NT2/D1 (cell line): Measurements from ENCODE around the gene MCTP1.

Source experiments
- SUZ12 ChIP-seq: IDR thresholded peaks from 2 replicates; pipeline ENCODE4 v1.6.1; 2011; ENCODE audit not compliant: insufficient read length, insufficient read depth; ENCODE audit errors: extremely low read depth
- YY1 ChIP-seq: IDR thresholded peaks from 2 replicates; pipeline ENCODE4 v1.6.1; 2011; ENCODE audit not compliant: insufficient read length, insufficient read depth
- ZNF274 ChIP-seq: IDR thresholded peaks from 2 replicates; pipeline ENCODE4 v1.6.1; 2011; ENCODE audit warnings: mild to moderate bottlenecking, low read depth, low read length

DNA sequence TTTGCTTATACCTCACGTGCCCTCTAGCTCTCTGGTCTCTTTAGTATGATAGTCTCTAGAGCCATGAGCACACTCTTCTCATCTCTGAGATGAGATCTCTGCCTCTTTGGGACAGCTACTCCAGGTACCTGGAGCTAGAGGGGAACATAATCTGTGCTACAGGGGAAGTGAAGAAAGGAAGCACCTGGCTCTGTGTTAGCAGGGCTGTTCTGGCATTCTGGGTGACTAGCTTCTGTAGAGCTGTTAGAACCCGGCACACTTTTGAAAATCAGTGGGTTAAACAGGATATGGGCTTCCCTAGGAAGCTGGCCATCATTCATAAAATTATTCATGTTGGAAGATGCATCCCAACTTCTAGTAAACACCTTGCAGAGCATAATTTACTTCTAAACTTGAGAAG lies 224.8 kb downstream of the MCTP1 start:
- TF ChIP-seq ZNF274 (no peak), YY1 (no peak), SUZ12 (no peak)
